HCT116 (cell line): ENCODE measurements around the gene MAPK1.

Source experiments
- CTCF ChIP-seq, 3 experiments: fragments of 200-600 bp in 1 of 3; sonication (generic) in 1 of 3; IDR thresholded peaks in 2 of 3; conservative IDR thresholded peaks in 1 of 3; 2 replicates each; pipeline ENCODE4 v1.5.1; 2012 to 2017; ENCODE audit warnings: low read depth in 2 of 3, low read length in 2 of 3, antibody characterized with exemption in 1 of 3, borderline replicate concordance in 1 of 3, control low read depth in 1 of 3, mild to moderate bottlenecking in 1 of 3, mixed read lengths in 1 of 3, mixed run types in 1 of 3, moderate library complexity in 1 of 3; ENCODE audit not compliant: insufficient read depth in 1 of 3
- EZH2 ChIP-seq: fragments of 200-600 bp; sonication (generic); IDR thresholded peaks from 2 replicates; pipeline ENCODE4 v1.6.1; 2017; ENCODE audit warnings: antibody characterized with exemption, mixed run types
- EZH2phosphoT487 ChIP-seq: fragments of 200-600 bp; IDR thresholded peaks from 2 replicates; pipeline ENCODE4 v1.6.1; 2018; ENCODE audit warnings: antibody characterized with exemption, borderline replicate concordance
- FOSL1 ChIP-seq: IDR thresholded peaks from 2 replicates; pipeline ENCODE4 v1.6.1; 2012; ENCODE audit warnings: low read depth
- MAX ChIP-seq: IDR thresholded peaks from 2 replicates; pipeline ENCODE4 v1.6.1; 2012
- POLR2A ChIP-seq: IDR thresholded peaks from 2 replicates; pipeline ENCODE4 v1.7.0; 2011; ENCODE audit warnings: borderline replicate concordance; ENCODE audit not compliant: insufficient read depth, insufficient read length; ENCODE audit errors: extremely low read depth
- POLR2AphosphoS5 ChIP-seq: IDR thresholded peaks from 2 replicates; pipeline ENCODE4 v1.6.1; 2011; ENCODE audit warnings: mild to moderate bottlenecking, low read depth, low read length, moderate library complexity
- SIN3A ChIP-seq: IDR thresholded peaks from 2 replicates; pipeline ENCODE4 v1.6.1; 2012; ENCODE audit warnings: low read depth
- ZNF274 ChIP-seq: fragments of 200-500 bp; sonication (Bioruptor generic); IDR thresholded peaks from 2 replicates; pipeline ENCODE4 v1.6.1; 2014; ENCODE audit warnings: mild to moderate bottlenecking, low read depth, low read length, inconsistent platforms

- TF ChIP-seq EZH2 (no peak), CTCF (IDR thresholded peaks at IDR 0.05 in 2 of 3, conservative IDR thresholded peaks at IDR 0.05 in 1 of 3; ENCODE audit: borderline replicate concordance in 1 of 3, insufficient read depth in 1 of 3, low read depth in 2 of 3, low read length in 2 of 3) (no peak), EZH2phosphoT487 (no peak), POLR2AphosphoS5 (no peak), FOSL1 (no peak), ZNF274 (no peak), MAX (no peak), SIN3A (no peak), POLR2A (no peak)
These were observed 159.8 kb downstream of the MAPK1 start for GRCh38 chr22:21707677-21708076.
